GM18951 (cell line): ENCODE measurements around the gene NR1H2.

ENCODE experiments used
- POLR2A ChIP-seq: IDR thresholded peaks from 4 replicates; pipeline ENCODE4 v1.6.1; 2011; ENCODE audit warnings: mild to moderate bottlenecking; ENCODE audit not compliant: insufficient read length, insufficient read depth; ENCODE audit errors: extremely low read depth
- in situ Hi-C: fragments of 300-500 bp; cut with MboI; formaldehyde crosslinking; loops from one replicate; pipeline ENCODE4 v1.12.0; 2022; ENCODE audit warnings: low sequenced_read_pairs, mixed read lengths, inconsistent platforms; ENCODE audit not compliant: unreplicated experiment

NR1H2 gene

DNA sequence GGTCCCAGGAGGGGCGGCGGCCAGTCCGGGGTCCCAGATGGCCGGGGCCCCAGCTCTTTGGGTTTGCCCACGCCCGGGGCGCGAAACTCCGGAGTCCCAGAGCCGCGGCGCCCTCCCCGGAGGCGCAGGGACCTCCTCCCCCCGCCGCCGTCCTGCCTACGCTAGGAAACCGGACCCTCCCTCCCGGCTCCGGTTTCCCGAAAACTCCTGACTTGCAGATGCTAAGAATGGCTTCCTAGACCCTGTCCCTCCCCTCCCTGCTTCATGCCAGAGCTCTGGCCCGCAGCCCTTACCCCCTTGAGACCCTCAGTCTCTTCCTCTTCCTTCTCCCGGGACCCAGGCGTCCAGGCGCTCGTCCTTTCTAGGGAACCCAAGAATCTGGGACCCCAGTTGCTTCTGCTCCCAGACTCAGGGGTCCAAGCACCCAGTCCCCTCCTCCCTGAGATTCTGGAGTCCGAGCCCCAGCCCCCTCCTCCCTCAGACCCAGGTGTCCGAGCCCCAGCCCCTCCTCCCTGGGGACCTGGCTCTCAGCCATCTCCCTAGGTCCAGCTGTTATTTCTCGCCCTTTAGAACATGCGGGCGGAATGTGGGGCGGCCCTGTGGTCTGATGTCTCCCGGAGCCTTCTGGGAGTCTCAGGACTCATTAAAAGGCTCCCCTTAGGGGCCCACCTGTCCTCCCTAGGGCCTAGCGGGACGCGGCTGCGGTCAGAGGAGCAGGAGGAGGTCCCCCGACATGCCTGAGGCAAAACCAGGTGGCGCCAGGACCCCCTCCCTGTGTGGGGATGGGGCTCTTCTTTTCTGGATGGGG is 56.2 kb downstream of the NR1H2 start, which contains the start of gene MYBPC2:
MYBPC2 (plus strand) TSS at position 672 of the 808 bp plus-strand sequence; CDS start at position 734, 62 bp downstream.
- peak; percentile 4 for TF ChIP-seq POLR2A
- in situ Hi-C loops = no loop called here
